Mesenchymal stem cell (in vitro differentiated cells and primary cell): ENCODE results near the gene USP36.
A peak's percentile ranks its signal among the peaks of the same experiment; 100 is the strongest.

Experiments
- DNase-seq: peaks from one replicate; pipeline ENCODE4 v3.0.0-alpha.2; 2013
- H2AFZ ChIP-seq: one replicate; pipeline ENCODE4 v1.6.1; 2013; ENCODE audit warnings: low read depth, mild to moderate bottlenecking, control low read depth, inconsistent platforms, low read length, moderate library complexity
- H2AK5ac ChIP-seq: 2 replicates; pipeline ENCODE4 v1.6.1; 2013; ENCODE audit warnings: low read length, moderate library complexity, mild to moderate bottlenecking, inconsistent platforms; ENCODE audit not compliant: severe bottlenecking
- H2BK120ac ChIP-seq: one replicate; pipeline ENCODE4 v1.6.1; 2013; ENCODE audit warnings: low read depth, mild to moderate bottlenecking, inconsistent platforms, low read length, moderate library complexity
- H2BK12ac ChIP-seq, 2 experiments: one replicate each; pipeline ENCODE4 v1.6.1; 2013; ENCODE audit warnings: inconsistent platforms in 2 of 2, low read length in 2 of 2, mild to moderate bottlenecking in 2 of 2, moderate library complexity in 2 of 2, control low read depth in 1 of 2
- H2BK15ac ChIP-seq: one replicate; pipeline ENCODE4 v1.6.1; 2013; ENCODE audit warnings: mild to moderate bottlenecking, low read depth, inconsistent platforms; ENCODE audit not compliant: poor library complexity, severe bottlenecking
- H2BK5ac ChIP-seq: 2 replicates; pipeline ENCODE4 v1.6.1; 2013; ENCODE audit warnings: low read depth, mild to moderate bottlenecking, low read length, control low read depth, inconsistent platforms; ENCODE audit not compliant: poor library complexity, severe bottlenecking
- H3K14ac ChIP-seq, 2 experiments: one replicate each; pipeline ENCODE4 v1.6.1; 2013; ENCODE audit warnings: inconsistent platforms in 2 of 2, low read length in 2 of 2, control low read depth in 1 of 2, mild to moderate bottlenecking in 1 of 2, moderate library complexity in 1 of 2
- H3K18ac ChIP-seq, 2 experiments: one replicate each; pipeline ENCODE4 v1.6.1; 2013; ENCODE audit warnings: inconsistent platforms in 2 of 2, low read length in 2 of 2, control low read depth in 1 of 2, low read depth in 1 of 2, mild to moderate bottlenecking in 1 of 2
- H3K23ac ChIP-seq, 2 experiments: one replicate each; pipeline ENCODE4 v1.6.1; 2013; ENCODE audit warnings: inconsistent platforms in 2 of 2, low read length in 2 of 2, mild to moderate bottlenecking in 2 of 2, moderate library complexity in 2 of 2, control low read depth in 1 of 2
- H3K27ac ChIP-seq: 2 replicates; pipeline ENCODE4 v1.5.1; 2013; ENCODE audit warnings: mild to moderate bottlenecking, moderate library complexity, low read length, control low read depth, inconsistent platforms; ENCODE audit not compliant: poor library complexity, severe bottlenecking
- H3K27me3 ChIP-seq, 2 experiments: 2 replicates each; pipeline versions ENCODE4 v1.6.1 to v1.7.0; 2013; ENCODE audit warnings: low read length in 2 of 2, mild to moderate bottlenecking in 2 of 2, moderate library complexity in 2 of 2, control low read depth in 1 of 2, inconsistent platforms in 1 of 2; ENCODE audit not compliant: control insufficient read depth in 1 of 2, insufficient read depth in 1 of 2
- H3K36me3 ChIP-seq, 2 experiments: 2 replicates each; pipeline versions ENCODE4 v1.6.1 to v1.7.0; 2013; ENCODE audit warnings: low read length in 2 of 2, control low read depth in 1 of 2, inconsistent platforms in 1 of 2, low read depth in 1 of 2, mild to moderate bottlenecking in 1 of 2; ENCODE audit not compliant: insufficient read depth in 2 of 2, control insufficient read depth in 1 of 2
- H3K4ac ChIP-seq, 2 experiments: one replicate each; pipeline ENCODE4 v1.6.1; 2013; ENCODE audit warnings: inconsistent platforms in 2 of 2, low read length in 2 of 2, mild to moderate bottlenecking in 2 of 2, moderate library complexity in 2 of 2, control low read depth in 1 of 2, low read depth in 1 of 2
- H3K4me1 ChIP-seq: 2 replicates; pipeline ENCODE4 v1.6.1; 2013; ENCODE audit warnings: low read depth, low read length, control low read depth; ENCODE audit not compliant: control insufficient read depth, insufficient read depth
- H3K4me2 ChIP-seq: 2 replicates; pipeline ENCODE4 v1.6.1; 2013; ENCODE audit warnings: low read length, mild to moderate bottlenecking, inconsistent platforms; ENCODE audit not compliant: poor library complexity, severe bottlenecking
- H3K4me3 ChIP-seq, 2 experiments: 2 replicates each; pipeline versions ENCODE4 v1.5.1 to v1.7.0; 2013; ENCODE audit warnings: low read length in 2 of 2, mild to moderate bottlenecking in 2 of 2, control low read depth in 1 of 2, low read depth in 1 of 2; ENCODE audit not compliant: insufficient read depth in 1 of 2
- H3K79me1 ChIP-seq: replicated peaks from 2 replicates; pipeline ENCODE4 v1.6.1; 2013; ENCODE audit warnings: mild to moderate bottlenecking, control low read depth, low read length, inconsistent platforms; ENCODE audit not compliant: poor library complexity, severe bottlenecking
- H3K9ac ChIP-seq: 2 replicates; pipeline ENCODE4 v1.7.0; 2013; ENCODE audit warnings: mild to moderate bottlenecking, low read length, moderate library complexity
- H3K9me3 ChIP-seq: 2 replicates; pipeline ENCODE4 v1.7.0; 2013; ENCODE audit warnings: mild to moderate bottlenecking, low read length; ENCODE audit not compliant: control insufficient read depth
- H4K8ac ChIP-seq: one replicate; pipeline ENCODE4 v1.6.1; 2013; ENCODE audit warnings: inconsistent platforms, mild to moderate bottlenecking, low read length, moderate library complexity
- H4K91ac ChIP-seq: one replicate; pipeline ENCODE4 v1.6.1; 2013; ENCODE audit warnings: mild to moderate bottlenecking, low read length, inconsistent platforms
- WGBS: methylation state at CpG from one replicate; pipeline ENCODE4 v1.1.7; 2013; ENCODE audit warnings: mixed read lengths; 5-methylcytosine and 5-hydroxymethylcytosine counted together

The USP36 gene

GRCh38 chr17:78787444-78787843, 53.2 kb downstream of the USP36 start:
- no peak overlapping the region for H3K14ac ChIP-seq
- H3K9ac ChIP-seq: no peak overlapping the region
- peaks cover 24 to 29% of the 10 kb centered on the region in 2 experiments for H3K36me3 ChIP-seq
- no peak overlapping the region for H3K4me2 ChIP-seq
- H4K8ac ChIP-seq: no peak overlapping the region
- H3K4me3 ChIP-seq: no peak overlapping the region
- H3K18ac ChIP-seq: no peak overlapping the region
- no peak overlapping the region for H3K23ac ChIP-seq
- no peak overlapping the region for H3K4ac ChIP-seq
- no peak overlapping the region for H4K91ac ChIP-seq
- H2BK5ac ChIP-seq: no peak overlapping the region
- no peak overlapping the region for H2AK5ac ChIP-seq
- H2AFZ ChIP-seq: no peak overlapping the region
- H2BK12ac ChIP-seq: no peak overlapping the region
- H3K4me1 ChIP-seq: peaks cover 10% of the 10 kb centered on the region
- no peaks in the 10 kb centered on the region for H3K9me3 ChIP-seq
- DNase-seq: no peak
- H3K27me3 ChIP-seq: no peaks in the 10 kb centered on the region
- H2BK120ac ChIP-seq: no peak overlapping the region
- peaks cover 2% of the 10 kb centered on the region for H3K79me1 ChIP-seq
- no peak overlapping the region for H2BK15ac ChIP-seq
- no peak overlapping the region for H3K27ac ChIP-seq
- WGBS: 94% methylated on average over 6 of the region's 7 CpGs

- peaks cover 10% of the 10 kb centered on the region for H3K4me1 ChIP-seq
- no peak overlapping the region for H2AFZ ChIP-seq
- H2BK120ac ChIP-seq: no peak overlapping the region
- H3K9ac ChIP-seq: no peak overlapping the region
- H2BK12ac ChIP-seq: no peak overlapping the region
- H3K4me3 ChIP-seq: no peak overlapping the region
- no peaks in the 10 kb centered on the region for H3K27me3 ChIP-seq
- H2BK15ac ChIP-seq: no peak overlapping the region
- H3K27ac ChIP-seq: no peak overlapping the region
- H4K8ac ChIP-seq: no peak overlapping the region
- H3K4me2 ChIP-seq: no peak overlapping the region
- H2AK5ac ChIP-seq: no peak overlapping the region
- H3K18ac ChIP-seq: no peak overlapping the region
- no peaks in the 10 kb centered on the region for H3K9me3 ChIP-seq
- no peak overlapping the region for H3K14ac ChIP-seq
- H4K91ac ChIP-seq: no peak overlapping the region
- no CpG with 5 or more reads among the region's 1 CpG for WGBS
- DNase-seq: no peak
- H3K4ac ChIP-seq: no peak overlapping the region
- H2BK5ac ChIP-seq: no peak overlapping the region
- no peak overlapping the region for H3K23ac ChIP-seq
- no peaks in the 10 kb centered on the region for H3K79me1 ChIP-seq
- peaks cover 16% of the 10 kb centered on the region in 2 experiments for H3K36me3 ChIP-seq
Measured at GRCh38 chr17:78785663-78786057, 55.0 kb downstream of the USP36 start.

- Histone ChIP-seq H3K4me1 (peaks cover 8% of the 10 kb centered on the region), H2BK15ac (no peak overlapping the region), H4K91ac (no peak overlapping the region), H3K79me1 (peaks cover 2% of the 10 kb centered on the region), H3K4ac (no peak overlapping the region), H2AFZ (no peak overlapping the region), H3K9ac (no peak overlapping the region), H3K36me3 (peaks cover 14 to 16% of the 10 kb centered on the region in 2 experiments), H3K4me3 (no peak overlapping the region), H3K4me2 (no peak overlapping the region), H3K23ac (no peak overlapping the region), H3K9me3 (no peaks in the 10 kb centered on the region), H2BK12ac (peak overlapping the region in 1 of 2 experiments; percentile 23), H2BK5ac (no peak overlapping the region), H3K27me3 (no peaks in the 10 kb centered on the region), H2BK120ac (no peak overlapping the region), H3K14ac (no peak overlapping the region), H3K27ac (no peak overlapping the region), H3K18ac (no peak overlapping the region), H2AK5ac (no peak overlapping the region), H4K8ac (no peak overlapping the region)
- 93% methylated on average over 11 of the region's 12 CpGs for WGBS
- no peak for DNase-seq
Measured at GRCh38 chr17:78785011-78785662, 55.5 kb downstream of the USP36 start.

- no peak overlapping the region for H2BK12ac ChIP-seq
- H2BK120ac ChIP-seq: no peak overlapping the region
- peaks cover 6% of the 10 kb centered on the region for H3K4me1 ChIP-seq
- peaks cover 2% of the 10 kb centered on the region for H3K79me1 ChIP-seq
- no peak overlapping the region for H3K4me2 ChIP-seq
- H2BK15ac ChIP-seq: no peak overlapping the region
- no peak overlapping the region for H2AK5ac ChIP-seq
- no peaks in the 10 kb centered on the region for H3K27me3 ChIP-seq
- 98% methylated on average over 5 of the region's 6 CpGs for WGBS
- H2AFZ ChIP-seq: no peak overlapping the region
- no peak overlapping the region for H3K9ac ChIP-seq
- DNase-seq: no peak
- no peak overlapping the region for H3K18ac ChIP-seq
- H3K9me3 ChIP-seq: no peaks in the 10 kb centered on the region
- H2BK5ac ChIP-seq: no peak overlapping the region
- no peak overlapping the region for H4K91ac ChIP-seq
- peaks cover 11 to 14% of the 10 kb centered on the region in 2 experiments for H3K36me3 ChIP-seq
- no peak overlapping the region for H3K4ac ChIP-seq
- no peak overlapping the region for H3K14ac ChIP-seq
- no peak overlapping the region for H3K27ac ChIP-seq
- H4K8ac ChIP-seq: no peak overlapping the region
- no peak overlapping the region for H3K4me3 ChIP-seq
- no peak overlapping the region for H3K23ac ChIP-seq
Measured at GRCh38 chr17:78784352-78784751, 56.3 kb downstream of the USP36 start.
